K562 (cell line): ENCODE results near the gene MDN1. TPM values are rescaled to one million over a fixed set of nuclear protein-coding genes. Genes with fewer than 3 reads are reported as not detected.

ENCODE experiments used
- ATAC-seq: fragments of 200-7000 bp; cut with Tn5 transposase; 3 replicates; pipeline ENCODE4 v1.9.1; 2020; ENCODE audit warnings: moderate library complexity
- BruUV-seq: library from RNA; stranded (reverse); fragments of 400-500 nt; replicated peaks from 2 replicates; lab custom pipeline; 2021; lab: Mats Ljungman, UMichigan
- CTCF ChIA-PET: fragments of 300-600 bp; formaldehyde crosslinking; extraction: SDS; loops from one replicate; lab custom pipeline; 2021; ENCODE audit warnings: low intra/inter-chr PET ratio; lab: Yijun Ruan, JAX
- POLR2A ChIA-PET: fragments of 300-600, 350-650 bp; sonication (Branson Sonifier 250); formaldehyde crosslinking; extraction: SDS; loops from one replicate; lab custom pipeline; 2021; ENCODE audit warnings: antibody characterized with exemption, inconsistent platforms; lab: Yijun Ruan, JAX
- DNase-seq, 4 experiments: peaks; one replicate each; pipeline versions ENCODE4 v3.0.0 to v3.0.0-alpha.2; 2011 to 2018; ENCODE audit warnings: low spot score in 3 of 4, mixed read lengths in 3 of 4; ENCODE audit errors: extremely low read depth in 1 of 4
- FAIRE-seq: peaks from 2 replicates; lab custom pipeline; 2011; peaks lifted over from hg19 to GRCh38; lab: Jason Lieb, UNC
- H2AFZ ChIP-seq: 2 replicates; pipeline ENCODE4 v1.6.0; 2011; ENCODE audit warnings: low read depth, low read length, control low read depth, inconsistent platforms
- H3K27ac ChIP-seq: fragments of 200-600 bp; 3 replicates; pipeline ENCODE4 v1.8.0; 2011; ENCODE audit warnings: low read depth, mild to moderate bottlenecking, control low read depth, inconsistent platforms, low read length, moderate library complexity, mixed read lengths; ENCODE audit errors: extremely low read depth
- H3K27me3 ChIP-seq, 2 experiments: fragments of 300-600 bp in 1 of 2; 2 replicates in 1 of 2; 3 replicates in 1 of 2; pipeline versions ENCODE4 v1.6.0 to v1.8.0; 2011; ENCODE audit warnings: inconsistent platforms in 2 of 2, low read length in 2 of 2, mild to moderate bottlenecking in 1 of 2, mixed read lengths in 1 of 2, moderate library complexity in 1 of 2; ENCODE audit not compliant: control insufficient read depth in 2 of 2, insufficient read depth in 2 of 2
- H3K36me3 ChIP-seq: fragments of 300-600 bp; 3 replicates; pipeline ENCODE4 v1.8.0; 2011; ENCODE audit warnings: mild to moderate bottlenecking, low read length, inconsistent platforms; ENCODE audit not compliant: control insufficient read depth, insufficient read depth
- H3K4me1 ChIP-seq, 2 experiments: fragments of 200-600 bp in 1 of 2; replicated peaks in 1 of 2; 2 replicates in 1 of 2; 3 replicates in 1 of 2; pipeline versions ENCODE4 v1.5.1 to v1.8.0; 2011; ENCODE audit warnings: inconsistent platforms in 2 of 2, low read length in 2 of 2, mild to moderate bottlenecking in 1 of 2, mixed read lengths in 1 of 2, moderate library complexity in 1 of 2; ENCODE audit not compliant: control insufficient read depth in 2 of 2, insufficient read depth in 2 of 2
- H3K4me2 ChIP-seq: 2 replicates; pipeline ENCODE4 v1.6.1; 2011; ENCODE audit warnings: low read length, control low read depth, inconsistent platforms, mixed read lengths; ENCODE audit not compliant: insufficient read depth
- H3K4me3 ChIP-seq: fragments of 200-600 bp; sonication (generic), shearing (Covaris generic); 2 replicates; pipeline ENCODE4 v1.5.1; 2016; ENCODE audit warnings: control low read depth, inconsistent platforms
- H3K79me2 ChIP-seq: fragments of 200-600 bp; 3 replicates; pipeline ENCODE4 v1.8.0; 2011; ENCODE audit warnings: low read length, inconsistent platforms; ENCODE audit not compliant: control insufficient read depth, insufficient read depth
- H3K9ac ChIP-seq, 2 experiments: 2 replicates each; pipeline versions ENCODE4 v1.6.0 to v1.6.1; 2011; ENCODE audit warnings: low read depth in 2 of 2, low read length in 2 of 2, control low read depth in 1 of 2, inconsistent platforms in 1 of 2, mild to moderate bottlenecking in 1 of 2, mixed read lengths in 1 of 2; ENCODE audit not compliant: insufficient read depth in 1 of 2
- H3K9me1 ChIP-seq: one replicate; pipeline ENCODE4 v1.6.0; 2011; ENCODE audit warnings: inconsistent platforms, mild to moderate bottlenecking, low read length, moderate library complexity; ENCODE audit not compliant: control insufficient read depth, insufficient read depth
- H3K9me3 ChIP-seq: replicated peaks from 2 replicates; pipeline ENCODE4 v1.5.1; 2011; ENCODE audit warnings: low read depth, low read length, inconsistent platforms; ENCODE audit not compliant: control insufficient read depth, insufficient read depth
- H4K20me1 ChIP-seq: replicated peaks from 2 replicates; pipeline ENCODE4 v1.6.1; 2011; ENCODE audit warnings: low read length, inconsistent platforms, mixed read lengths; ENCODE audit not compliant: control insufficient read depth, insufficient read depth
- CHAMP1 ChIP-seq: fragments of 450-650 bp; IDR thresholded peaks from 2 replicates; pipeline ENCODE4 v1.6.1; 2016; ENCODE audit warnings: mild to moderate bottlenecking
- CLOCK ChIP-seq: fragments of 250-450 bp; sonication (Bioruptor Pico); IDR thresholded peaks from 2 replicates; pipeline ENCODE4 v1.4.0; 2020; ENCODE audit warnings: mild to moderate bottlenecking, moderate library complexity, borderline replicate concordance
- ETS2 ChIP-seq: IDR thresholded peaks from 2 replicates; pipeline ENCODE4 v1.6.1; 2016; ENCODE audit warnings: borderline replicate concordance, missing genetic modification characterization, mild to moderate bottlenecking, moderate library complexity, missing compliant biosample characterization; ENCODE audit not compliant: poor library complexity, severe bottlenecking
- HDAC1 ChIP-seq, 2 experiments: fragments of 450-650 bp; IDR thresholded peaks; 2 replicates each; pipeline ENCODE4 v1.6.1; 2016 to 2017; ENCODE audit warnings: inconsistent platforms in 1 of 2, mild to moderate bottlenecking in 1 of 2, moderate library complexity in 1 of 2
- MED1 ChIP-seq: sonication (generic); formaldehyde crosslinking; IDR thresholded peaks from 2 replicates; pipeline ENCODE4 v1.8.1; 2023; ENCODE audit warnings: missing genetic modification reagents, borderline replicate concordance
- MTA2 ChIP-seq: fragments of 450-650 bp; IDR thresholded peaks from 2 replicates; pipeline ENCODE4 v1.6.1; 2016; ENCODE audit warnings: low read depth
- TCF3 ChIP-seq: sonication (generic); formaldehyde crosslinking; IDR thresholded peaks from 2 replicates; pipeline ENCODE4 v1.4.0; 2020; ENCODE audit warnings: mild to moderate bottlenecking, missing genetic modification reagents
- TEAD4 ChIP-seq, 2 experiments: sonication (generic) in 1 of 2; formaldehyde crosslinking in 1 of 2; IDR thresholded peaks; 2 replicates each; pipeline versions ENCODE4 v1.6.1 to v1.8.0; 2012 to 2022; ENCODE audit warnings: borderline replicate concordance in 1 of 2, inconsistent platforms in 1 of 2, low read length in 1 of 2, mild to moderate bottlenecking in 1 of 2, missing genetic modification reagents in 1 of 2
- USF1 ChIP-seq: sonication (generic); formaldehyde crosslinking; IDR thresholded peaks from 2 replicates; pipeline ENCODE4 v1.9.0; 2022; ENCODE audit warnings: mild to moderate bottlenecking, missing genetic modification reagents
- USF2 ChIP-seq: sonication (generic); formaldehyde crosslinking; IDR thresholded peaks from 2 replicates; pipeline ENCODE4 v1.5.0; 2020; ENCODE audit warnings: missing genetic modification reagents
- ZNF589 ChIP-seq: fragments of 200-800 bp; sonication (Bioruptor generic); IDR thresholded peaks from 2 replicates; pipeline ENCODE4 v1.6.1; 2016; ENCODE audit warnings: low read depth, missing genetic modification characterization, missing compliant biosample characterization
- WGBS: fragments of 100-300 bp; shearing (Covaris generic); methylation state at CpG from one replicate; pipeline ENCODE4 v1.1.6; 2016; ENCODE audit warnings: low coverage, mixed read lengths; ENCODE audit not compliant: insufficient coverage; ENCODE audit errors: missing lambda C conversion rate; 5-methylcytosine and 5-hydroxymethylcytosine counted together
- in situ Hi-C: fragments of 300-500 bp; cut with MboI; formaldehyde crosslinking; loops from 4 replicates; pipeline ENCODE4 v1.15.0; 2018; ENCODE audit warnings: inconsistent platforms, mixed read lengths
- intact Hi-C: fragments of 100-400 bp; cut with micrococcal nuclease; formaldehyde crosslinking; loops from 2 replicates; pipeline ENCODE4 v1.14.2; 2022
- polyA plus RNA-seq, 8 experiments: library from polyadenylated mRNA; depleted of rRNA in 4 of 8; stranded (reverse) in 5 of 8; unstranded in 3 of 8; fragments of >200 nt; fragmentation: Nextera tagmentation in 2 of 8; fragmentation: Illumina TruSeq in 1 of 8; extraction: Ambion mirVana in 2 of 8; extraction: Trizol in 1 of 8; gene quantifications; 2 replicates each; pipeline versions ENCODE4 v1.2.1 to v1.2.3, GENCODE V29; 2011 to 2014; ENCODE audit warnings: inconsistent platforms in 1 of 8, missing spikeins in 1 of 8
- total RNA-seq, 7 experiments: library from RNA; depleted of rRNA in 6 of 7; stranded (reverse); fragments of >200 nt in 6 of 7; fragmentation: Illumina TruSeq in 2 of 7; extraction: Trizol in 2 of 7; gene quantifications; 2 replicates each; pipeline versions ENCODE4 v1.2.1 to v1.2.3, GENCODE V29; 2011 to 2021; ENCODE audit warnings: low replicate concordance in 1 of 7

MDN1 gene
- total and polyA plus RNA-seq, 9 of the 15 experiments (the other 6 are each of a cell fraction or from before 2014, with no cell fraction given) = 25.6 to 93.6 (median 43.0) TPM

- TF ChIP-seq CHAMP1 (no peak), MED1 (CRISPR knock-in tag) (no peak), ETS2 (tag) (no peak)
These were observed 38.2 kb downstream of the MDN1 start (continued) for GRCh38 chr6:89781070-89782034.

- ATAC-seq = peak; percentile 56
- H3K36me3 ChIP-seq = peaks cover 84% of the 10 kb centered on the region
- peak; percentile 69 for TF ChIP-seq TCF3 (CRISPR knock-in tag)
- TF ChIP-seq ZNF589 = no peak
- no peak for TF ChIP-seq CLOCK
- TF ChIP-seq MTA2 = peak; percentile 54
- peak; percentile 41; the same call in 1 of the 2 replicates for TF ChIP-seq USF2 (CRISPR knock-in tag)
- peak; percentile 70 for TF ChIP-seq USF1 (CRISPR knock-in tag)
- TF ChIP-seq TEAD4 (IDR thresholded peaks at IDR 0.05; ENCODE audit: low read length) = peak; percentile 78
- TF ChIP-seq TEAD4 (CRISPR knock-in tag; IDR thresholded peaks at IDR 0.05; ENCODE audit: borderline replicate concordance) = no peak
- peak in 1 of 2 experiments; percentile 81; a peak in 2 of 4 replicates for TF ChIP-seq HDAC1 (IDR thresholded peaks at IDR 0.05)
These were observed 42.1 kb downstream of the MDN1 start for GRCh38 chr6:89777455-89777854.

More at GRCh38 chr6:89777455-89777854, 42.1 kb downstream of the MDN1 start:
- Histone ChIP-seq H3K27ac (no peak overlapping the region), H3K9me1 (no peaks in the 10 kb centered on the region), H3K27me3 (no peaks in the 10 kb centered on the region), H3K9ac (no peak overlapping the region), H2AFZ (no peak overlapping the region), H3K4me3 (no peak overlapping the region), H3K79me2 (0 out of 3 replicates have a peak, but pooled peaks cover 2% of the 10 kb centered on the region), H4K20me1 (no peaks in the 10 kb centered on the region), H3K4me1 (no peaks in the 10 kb centered on the region), H3K9me3 (no peaks in the 10 kb centered on the region), H3K4me2 (no peak overlapping the region)
- ChIA-PET CTCF (no interaction called here), POLR2A (no interaction called here)
- 63% methylated on average over 2 of the region's 2 CpGs for WGBS
- FAIRE-seq (no peak), DNase-seq (peak in 1 of 4 experiments; percentile 37)
- in situ Hi-C loops (no loop called here), intact Hi-C loops (no loop called here)
- no TSS peak for BruUV-seq
